ENCODE results near the gene CILP2.

DNA sequence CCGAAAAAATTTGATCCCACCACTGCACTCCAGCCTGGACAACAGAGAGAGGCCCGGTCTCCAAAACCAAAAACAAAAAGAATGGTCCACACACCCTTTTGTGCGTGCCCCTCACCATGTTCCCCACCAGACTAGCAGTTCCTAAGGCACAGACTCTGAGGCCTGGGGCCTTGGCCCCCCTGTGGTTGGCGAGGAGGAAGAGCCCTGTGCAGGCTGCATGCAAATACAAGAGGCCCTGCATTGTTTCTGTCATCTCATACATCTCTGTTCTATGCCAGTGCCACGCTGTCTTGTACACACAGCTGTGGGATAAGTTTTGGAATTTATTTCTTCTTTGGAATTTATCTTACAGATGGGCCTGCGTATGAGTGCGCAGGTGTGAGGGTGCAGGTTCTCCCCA lies 14.0 kb upstream of the CILP2 start:
- TF ChIP-seq REST (IDR thresholded peaks at IDR 0.05; ENCODE audit: insufficient read depth in 1 of 2, low read depth in 2 of 2, low read length in 2 of 2) = no peak
- TF ChIP-seq POLR2AphosphoS5 (IDR thresholded peaks at IDR 0.05; ENCODE audit: low read depth, low read length) = no peak
- no peak for TF ChIP-seq SIN3A (IDR thresholded peaks at IDR 0.05; ENCODE audit: borderline replicate concordance, insufficient read depth, low read length)
